ENCODE measurements around the gene PRKCH. TPM values are rescaled to one million over a fixed set of nuclear protein-coding genes. Genes with fewer than 3 reads are reported as not detected.

The PRKCH gene
- total and polyA plus RNA-seq, 2 of the 13 experiments (the other 11 are each of a cell fraction or from before 2014, with no cell fraction given): 0.48 to 1.3 TPM

GRCh38 chr14:61277784-61278183 is 43.6 kb upstream of the PRKCH start (continued):
- no peak for TF ChIP-seq ASH2L (IDR thresholded peaks at IDR 0.05; ENCODE audit: insufficient read length, low read depth, low read length)
- TF ChIP-seq PLRG1 (conservative IDR thresholded peaks at IDR 0.05): no peak
- no peak for TF ChIP-seq ZNF12 (CRISPR knock-in tag; IDR thresholded peaks at IDR 0.05)
- TF ChIP-seq GMEB1 (CRISPR knock-in tag; IDR thresholded peaks at IDR 0.05; ENCODE audit: borderline replicate concordance): no peak
- no peak for TF ChIP-seq CENPBD1 (CRISPR knock-in tag; IDR thresholded peaks at IDR 0.05; ENCODE audit: borderline replicate concordance, low read depth)
- TF ChIP-seq PHF8 (CRISPR knock-in tag; IDR thresholded peaks at IDR 0.05): no peak
- no peak for TF ChIP-seq TEAD2 (CRISPR knock-in tag; IDR thresholded peaks at IDR 0.05)
- TF ChIP-seq SNAPC2 (CRISPR knock-in tag; IDR thresholded peaks at IDR 0.05): no peak
- peak; percentile 14; the same call in 1 of the 2 replicates for TF ChIP-seq HNF4A (CRISPR knock-in tag; IDR thresholded peaks at IDR 0.05)
- TF ChIP-seq ZNF282 (IDR thresholded peaks at IDR 0.05; ENCODE audit: partially characterized antibody): no peak
- TF ChIP-seq TRIM22 (IDR thresholded peaks at IDR 0.05): no peak
- TF ChIP-seq ZNF543 (CRISPR knock-in tag; IDR thresholded peaks at IDR 0.05): no peak
- no peak for TF ChIP-seq ZNF816 (CRISPR knock-in tag; IDR thresholded peaks at IDR 0.05; ENCODE audit: borderline replicate concordance)
- no peak for TF ChIP-seq RFXANK (CRISPR knock-in tag; IDR thresholded peaks at IDR 0.05)
- no peak for TF ChIP-seq YEATS2 (CRISPR knock-in tag; IDR thresholded peaks at IDR 0.05; ENCODE audit: borderline replicate concordance)
- TF ChIP-seq ZFP62 (CRISPR knock-in tag; IDR thresholded peaks at IDR 0.05): no peak
- TF ChIP-seq NAIF1 (CRISPR knock-in tag; IDR thresholded peaks at IDR 0.05; ENCODE audit: borderline replicate concordance): no peak
- TF ChIP-seq ZNF776 (CRISPR knock-in tag; IDR thresholded peaks at IDR 0.05): no peak
- no peak for TF ChIP-seq HNRNPL (IDR thresholded peaks at IDR 0.05; ENCODE audit: low read depth, low read length)
- no peak for TF ChIP-seq ATF1 (CRISPR knock-in tag; IDR thresholded peaks at IDR 0.05)
- TF ChIP-seq SMYD3 (CRISPR knock-in tag; IDR thresholded peaks at IDR 0.05): no peak
- TF ChIP-seq RXRA (CRISPR knock-in tag; IDR thresholded peaks at IDR 0.05): no peak
- TF ChIP-seq ZNF124 (CRISPR knock-in tag; IDR thresholded peaks at IDR 0.05): no peak
- peak; percentile 49 for TF ChIP-seq PAXIP1 (CRISPR knock-in tag; conservative IDR thresholded peaks at IDR 0.05)
- no peak for TF ChIP-seq SOX13 (IDR thresholded peaks at IDR 0.05)
- peak in 1 of 2 experiments; percentile 40; a peak in 1 of 4 replicates for TF ChIP-seq SOX13 (CRISPR knock-in tag; conservative IDR thresholded peaks at IDR 0.05 in 1 of 2, IDR thresholded peaks at IDR 0.05 in 1 of 2)
- no peak for TF ChIP-seq JDP2 (CRISPR knock-in tag; IDR thresholded peaks at IDR 0.05; ENCODE audit: borderline replicate concordance)
